ENCODE measurements around the gene DMRT1.
"Not testable (repeated sequence)": the region's sequence is repeated elsewhere in the genome, so short reads cannot be mapped to it uniquely, and the experiment has no call there.

DMRT1 gene

GRCh38 chr9:860706-861105, 19.2 kb downstream of the DMRT1 start:
- no peak for DNase-seq

GRCh38 chr9:861525-861924, 20.0 kb downstream of the DMRT1 start:
- not testable (repeated sequence) for DNase-seq

- no peak for DNase-seq
Observed at GRCh38 chr9:875119-875962, 33.8 kb downstream of the DMRT1 start.

- no peak for DNase-seq
Observed at GRCh38 chr9:876425-876824, 34.9 kb downstream of the DMRT1 start.

- no peak for DNase-seq
Observed at GRCh38 chr9:878239-878638, 36.7 kb downstream of the DMRT1 start.

- DNase-seq, result no peak
Observed at GRCh38 chr9:880725-881124, 39.2 kb downstream of the DMRT1 start.

- no peak for DNase-seq
Observed at GRCh38 chr9:882416-882924, 41.0 kb downstream of the DMRT1 start.

- DNase-seq, result no peak
Observed at GRCh38 chr9:883011-883410, 41.5 kb downstream of the DMRT1 start.

GRCh38 chr9:886886-887285, 45.4 kb downstream of the DMRT1 start:
- DNase-seq, result no peak

GRCh38 chr9:892123-892522, 50.6 kb downstream of the DMRT1 start:
- DNase-seq, result no peak

GRCh38 chr9:893115-893514, 51.6 kb downstream of the DMRT1 start:
- no peak for DNase-seq

GRCh38 chr9:893843-894420, 52.4 kb downstream of the DMRT1 start:
- DNase-seq, result peak; percentile 7

- DNase-seq, result no peak
Observed at GRCh38 chr9:899440-900184, 58.1 kb downstream of the DMRT1 start.

- DNase-seq, result no peak
Observed at GRCh38 chr9:903886-904285, 62.4 kb downstream of the DMRT1 start.

GRCh38 chr9:905906-906305, 64.4 kb downstream of the DMRT1 start:
- DNase-seq, result no peak

GRCh38 chr9:908536-909205, 67.2 kb downstream of the DMRT1 start:
- no peak for DNase-seq

- DNase-seq, result no peak
Observed at GRCh38 chr9:911005-911404, 69.5 kb downstream of the DMRT1 start.

- DNase-seq, result no peak
Observed at GRCh38 chr9:912776-913175, 71.3 kb downstream of the DMRT1 start.

- not testable (repeated sequence) for DNase-seq
Observed at GRCh38 chr9:913526-913925, 72.0 kb downstream of the DMRT1 start.

GRCh38 chr9:917730-918129, 76.2 kb downstream of the DMRT1 start:
- DNase-seq, result no peak

GRCh38 chr9:920927-921326, 79.4 kb downstream of the DMRT1 start:
- no peak for DNase-seq

GRCh38 chr9:922171-922570, 80.7 kb downstream of the DMRT1 start:
- no peak for DNase-seq

GRCh38 chr9:922731-923130, 81.2 kb downstream of the DMRT1 start:
- no peak for DNase-seq
